HFFc6 (cell line): ENCODE measurements around the gene MYL3. TPM values are rescaled to one million over a fixed set of nuclear protein-coding genes. Genes with fewer than 3 reads are reported as not detected.

Source experiments
- DNase-seq: peaks from one replicate; pipeline ENCODE4 v3.0.0-alpha.2; 2018
- H3K27ac Mint-ChIP-seq: 2 replicates; pipeline ENCODE4 v1.8.0; 2020; ENCODE audit warnings: mild to moderate bottlenecking, mixed read lengths
- H3K27me3 Mint-ChIP-seq: 2 replicates; pipeline ENCODE4 v1.8.0; 2021; ENCODE audit warnings: mild to moderate bottlenecking, moderate library complexity, mixed read lengths; ENCODE audit not compliant: insufficient read depth
- H3K36me3 Mint-ChIP-seq: 2 replicates; pipeline ENCODE4 v1.8.0; 2021; ENCODE audit warnings: low read depth, mixed read lengths
- H3K4me1 Mint-ChIP-seq: 2 replicates; pipeline ENCODE4 v1.8.0; 2020; ENCODE audit warnings: low read depth, mixed read lengths
- H3K4me3 Mint-ChIP-seq: 2 replicates; pipeline ENCODE4 v1.8.0; 2020; ENCODE audit warnings: mild to moderate bottlenecking, moderate library complexity, mixed read lengths
- H3K9me3 Mint-ChIP-seq: 2 replicates; pipeline ENCODE4 v1.8.0; 2020; ENCODE audit warnings: mild to moderate bottlenecking, mixed read lengths
- total RNA-seq, 6 experiments: library from RNA; stranded (reverse); fragmentation: NEBNext Ultra II Directional; extraction: Animal tissue kit (Norgen Biotek cat#: 25700); gene quantifications; 2 replicates in 1 of 6; 3 replicates in 5 of 6; pipeline ENCODE4 v1.2.3, GENCODE V29; 2021
- TF ChIP-seq, protein P1 (sequence below): fragments of 200-600 bp; sonication (generic); IDR thresholded peaks from 2 replicates; pipeline ENCODE4 v1.5.0; 2021; ENCODE audit warnings: antibody characterized with exemption, mild to moderate bottlenecking

The MYL3 gene
- total RNA-seq, 6 experiments from 2014 or later: 0.30 to 0.31 TPM; not detected in 4

DNA sequence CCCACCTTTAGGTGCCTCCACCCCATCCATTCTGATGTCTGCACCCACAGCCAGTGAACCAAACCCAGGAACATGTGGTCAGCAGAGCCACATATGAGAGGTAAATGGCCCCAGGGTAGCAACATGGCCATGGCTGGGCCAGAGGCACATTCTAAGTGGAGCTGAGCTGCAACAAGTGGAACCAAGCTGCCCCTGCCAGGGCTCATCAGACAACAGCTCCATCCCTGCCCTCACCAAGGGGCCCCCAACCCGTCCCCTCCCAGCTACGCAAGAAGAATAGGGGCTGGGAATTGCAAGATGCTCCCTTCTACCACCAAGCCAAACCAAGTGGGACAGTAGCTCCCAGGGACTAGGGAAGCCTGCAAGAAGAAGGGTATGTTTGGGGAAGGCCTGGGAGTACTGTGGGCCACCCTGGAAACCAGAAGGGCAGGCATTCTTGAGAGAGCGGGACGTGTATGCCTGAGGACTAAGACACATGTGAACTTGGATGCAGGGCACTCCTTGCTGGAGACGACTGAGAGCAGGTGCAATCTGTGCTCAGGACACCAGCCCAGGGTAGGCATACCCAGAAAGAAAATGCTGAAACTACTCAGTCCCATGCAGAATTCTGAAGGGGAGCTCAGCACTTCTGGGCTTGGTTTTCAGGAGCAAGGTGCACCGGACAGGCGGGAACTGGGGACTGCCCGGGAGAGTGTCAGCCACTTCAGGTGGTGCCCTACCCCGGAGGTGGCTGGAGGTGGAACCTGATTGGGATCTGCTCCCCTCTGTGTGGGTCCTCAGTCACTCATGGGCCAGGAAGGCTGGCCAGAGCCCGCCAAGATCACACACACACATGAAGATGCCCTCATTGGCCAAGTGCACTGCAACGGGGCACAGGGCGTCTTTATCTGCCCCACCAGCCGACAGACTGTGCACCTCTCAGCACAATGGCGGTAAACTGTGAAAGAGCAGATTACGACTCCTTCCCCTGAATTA lies 9.5 kb downstream of the MYL3 start:
- DNase-seq: no peak
- H3K27me3 Mint-ChIP-seq: peaks cover 18% of the 10 kb centered on the region

DNA sequence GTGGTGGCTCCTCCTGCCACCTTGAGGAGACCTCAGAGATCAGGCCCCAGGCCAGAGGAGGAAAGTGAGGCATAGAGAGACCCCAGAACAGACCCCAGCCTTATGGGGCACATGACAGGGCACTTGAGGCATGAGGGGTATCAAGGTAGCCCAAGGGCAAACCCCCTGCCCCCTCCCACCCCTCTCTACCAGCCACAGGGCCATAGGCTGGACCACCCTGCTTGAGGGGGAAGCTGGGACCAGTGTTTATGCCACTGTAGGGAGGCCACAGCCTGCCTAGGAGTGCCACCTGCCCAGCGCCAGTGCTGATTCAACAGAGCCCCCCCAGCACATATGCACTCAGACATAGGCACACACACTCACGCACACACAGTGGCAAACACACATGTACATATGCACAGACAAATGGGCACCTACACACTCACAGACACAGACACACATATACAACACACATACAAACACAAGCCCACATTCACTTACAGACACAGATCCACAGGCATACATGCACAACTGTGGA lies 10.3 kb downstream of the MYL3 start:
- Mint-ChIP-seq H3K27me3 (peaks cover 20% of the 10 kb centered on the region), H3K4me3 (no peak overlapping the region), H3K27ac (no peak overlapping the region), H3K9me3 (no peaks in the 10 kb centered on the region), H3K36me3 (no peaks in the 10 kb centered on the region), H3K4me1 (peaks cover 8% of the 10 kb centered on the region)
- DNase-seq: no peak
- TF ChIP-seq, protein P1, sequence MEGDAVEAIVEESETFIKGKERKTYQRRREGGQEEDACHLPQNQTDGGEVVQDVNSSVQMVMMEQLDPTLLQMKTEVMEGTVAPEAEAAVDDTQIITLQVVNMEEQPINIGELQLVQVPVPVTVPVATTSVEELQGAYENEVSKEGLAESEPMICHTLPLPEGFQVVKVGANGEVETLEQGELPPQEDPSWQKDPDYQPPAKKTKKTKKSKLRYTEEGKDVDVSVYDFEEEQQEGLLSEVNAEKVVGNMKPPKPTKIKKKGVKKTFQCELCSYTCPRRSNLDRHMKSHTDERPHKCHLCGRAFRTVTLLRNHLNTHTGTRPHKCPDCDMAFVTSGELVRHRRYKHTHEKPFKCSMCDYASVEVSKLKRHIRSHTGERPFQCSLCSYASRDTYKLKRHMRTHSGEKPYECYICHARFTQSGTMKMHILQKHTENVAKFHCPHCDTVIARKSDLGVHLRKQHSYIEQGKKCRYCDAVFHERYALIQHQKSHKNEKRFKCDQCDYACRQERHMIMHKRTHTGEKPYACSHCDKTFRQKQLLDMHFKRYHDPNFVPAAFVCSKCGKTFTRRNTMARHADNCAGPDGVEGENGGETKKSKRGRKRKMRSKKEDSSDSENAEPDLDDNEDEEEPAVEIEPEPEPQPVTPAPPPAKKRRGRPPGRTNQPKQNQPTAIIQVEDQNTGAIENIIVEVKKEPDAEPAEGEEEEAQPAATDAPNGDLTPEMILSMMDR: no peak

More for the DNA sequence above, 9.5 kb downstream of the MYL3 start:
- Mint-ChIP-seq H3K4me1 (no peaks in the 10 kb centered on the region), H3K9me3 (no peaks in the 10 kb centered on the region), H3K36me3 (no peaks in the 10 kb centered on the region), H3K4me3 (no peak overlapping the region), H3K27ac (no peak overlapping the region)
- TF ChIP-seq, protein P1: no peak

DNA sequence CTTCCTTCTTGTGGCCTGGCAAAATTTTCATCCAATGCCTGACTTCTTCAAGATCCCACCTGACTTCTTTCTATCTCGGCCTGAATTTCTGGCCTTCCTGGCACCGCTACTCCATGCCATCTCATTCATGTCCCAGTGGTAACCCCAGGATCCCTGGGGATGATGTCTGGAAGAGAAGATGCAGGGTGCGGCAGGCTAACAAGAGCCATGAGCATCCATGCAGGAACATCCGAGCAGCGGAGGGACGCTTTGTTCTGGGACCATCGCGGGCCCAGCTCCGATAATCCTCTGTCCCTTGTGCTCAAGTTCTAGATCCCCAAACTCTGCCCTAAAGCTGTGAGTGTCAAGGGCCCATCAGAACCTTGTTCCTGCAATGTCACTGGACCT lies 10.9 kb downstream of the MYL3 start:
- TF ChIP-seq, protein P1: no peak
- Mint-ChIP-seq H3K9me3 (no peaks in the 10 kb centered on the region), H3K27ac (no peak overlapping the region), H3K4me3 (no peak overlapping the region), H3K36me3 (no peaks in the 10 kb centered on the region), H3K27me3 (peaks cover 19% of the 10 kb centered on the region), H3K4me1 (peaks cover 8% of the 10 kb centered on the region)
- DNase-seq: no peak

DNA sequence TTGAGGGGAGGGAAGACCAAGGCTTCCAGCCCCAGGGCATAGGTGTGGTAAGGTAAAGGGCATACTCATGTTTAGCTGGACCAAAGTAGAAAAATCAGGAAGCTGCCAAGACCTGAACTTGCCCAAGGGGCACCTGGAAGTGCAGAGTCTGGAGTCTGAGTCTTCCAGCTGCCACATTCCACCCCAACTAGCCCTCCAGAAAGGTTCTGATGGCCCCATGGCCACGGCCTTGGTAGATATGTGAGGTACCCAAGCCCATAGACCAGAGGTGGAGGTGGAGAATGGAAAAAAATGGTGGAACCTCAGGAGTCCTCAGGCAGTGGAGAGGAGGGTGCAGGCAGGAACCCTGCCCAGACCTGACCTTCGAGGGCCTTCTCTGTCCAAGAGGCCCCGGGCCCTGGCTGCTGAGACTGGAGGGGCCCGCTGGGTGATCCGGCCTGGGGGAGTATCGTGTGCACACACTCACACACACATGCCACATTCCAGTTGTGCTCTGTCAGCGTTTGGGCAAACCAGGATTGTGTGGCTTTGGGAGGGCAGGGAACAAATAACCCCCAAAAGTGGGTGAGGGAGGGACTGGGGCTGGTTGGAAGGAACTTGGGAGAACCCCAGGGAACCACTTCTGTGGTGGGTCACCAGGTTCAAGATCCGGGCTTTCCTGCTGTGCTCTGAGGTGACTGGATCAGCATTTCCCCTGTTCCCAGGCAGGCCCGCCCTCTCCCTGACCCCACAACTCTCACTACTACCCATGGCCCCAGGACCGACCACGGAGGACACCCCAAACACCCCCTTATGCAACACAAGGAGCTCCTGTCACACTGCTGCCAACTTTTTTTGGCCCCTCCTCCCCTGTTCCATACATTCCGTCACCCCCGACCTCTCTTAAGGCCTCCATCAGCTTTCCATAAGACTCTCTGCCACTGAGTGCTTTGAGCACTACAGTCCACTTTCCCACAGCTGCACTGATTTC lies 11.6 kb downstream of the MYL3 start:
- Mint-ChIP-seq H3K4me3 (no peak overlapping the region), H3K27me3 (peaks cover 14% of the 10 kb centered on the region), H3K36me3 (no peaks in the 10 kb centered on the region), H3K27ac (no peak overlapping the region), H3K4me1 (peaks cover 8% of the 10 kb centered on the region), H3K9me3 (no peaks in the 10 kb centered on the region)
- TF ChIP-seq, protein P1: no peak
- DNase-seq: no peak

DNA sequence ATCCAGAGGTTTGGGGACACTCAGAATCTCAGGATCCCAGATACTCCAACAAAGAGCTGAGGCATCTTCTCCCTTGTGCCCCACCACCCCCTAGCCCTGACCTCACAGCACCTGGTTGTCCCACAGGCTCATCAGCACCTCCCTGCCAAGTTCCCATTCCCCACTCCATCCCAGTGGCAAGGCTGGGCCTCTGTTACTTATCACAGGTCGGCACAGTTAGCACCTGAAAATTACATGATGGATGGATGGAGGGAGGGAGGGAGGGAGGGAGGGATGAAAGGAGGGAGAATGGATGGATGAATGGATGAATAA lies 12.8 kb downstream of the MYL3 start:
- H3K4me3 Mint-ChIP-seq: no peak overlapping the region
- TF ChIP-seq, protein P1: no peak
- no peaks in the 10 kb centered on the region for H3K9me3 Mint-ChIP-seq
- no peak for DNase-seq
- peaks cover 14% of the 10 kb centered on the region for H3K4me1 Mint-ChIP-seq
- no peaks in the 10 kb centered on the region for H3K36me3 Mint-ChIP-seq
- no peak overlapping the region for H3K27ac Mint-ChIP-seq
- peaks cover 11% of the 10 kb centered on the region for H3K27me3 Mint-ChIP-seq
